Large intestine (tissue), 3 donors: ENCODE measurements around the gene SH3PXD2A. TPM values are rescaled to one million over a fixed set of nuclear protein-coding genes. Genes with fewer than 3 reads are reported as not detected.

Experiments
- DNase-seq, 2 donors: peaks; one replicate each; pipeline versions ENCODE4 v3.0.0 to v3.0.0-alpha.2; 2013
- H3K27ac ChIP-seq: one replicate; pipeline ENCODE4 v1.5.1; 2013; ENCODE audit warnings: low read length
- H3K27me3 ChIP-seq: 2 replicates; pipeline ENCODE4 v1.6.1; 2013; ENCODE audit warnings: low read length; ENCODE audit not compliant: control insufficient read depth, insufficient read depth
- H3K36me3 ChIP-seq: 2 replicates; pipeline ENCODE4 v1.6.1; 2013; ENCODE audit warnings: low read length; ENCODE audit not compliant: control insufficient read depth, insufficient read depth
- H3K4me1 ChIP-seq: one replicate; pipeline ENCODE4 v1.6.1; 2013; ENCODE audit warnings: low read length; ENCODE audit not compliant: control insufficient read depth, insufficient read depth
- H3K4me3 ChIP-seq: one replicate; pipeline ENCODE4 v1.5.1; 2013; ENCODE audit warnings: low read length
- H3K9me3 ChIP-seq: one replicate; pipeline ENCODE4 v1.6.1; 2013; ENCODE audit warnings: mild to moderate bottlenecking, low read depth, low read length, moderate library complexity; ENCODE audit not compliant: control insufficient read depth
- WGBS: methylation state at CpG from one replicate; pipeline ENCODE4 v1.1.5; 2013; ENCODE audit warnings: low lambda C conversion rate; ENCODE audit not compliant: insufficient coverage; 5-methylcytosine and 5-hydroxymethylcytosine counted together
- polyA plus RNA-seq: library from polyadenylated mRNA; unstranded; fragments of 120-200 nt; gene quantifications from one replicate; pipeline ENCODE4 v1.2.1, GENCODE V29; 2013

Gene SH3PXD2A
- polyA plus RNA-seq, 1 donor, result 32.0 TPM

- no CpG with 5 or more reads among the region's 18 CpGs for WGBS
- Histone ChIP-seq H3K9me3 (no peaks in the 10 kb centered on the region), H3K4me3 (no peak overlapping the region), H3K4me1 (peaks cover 52% of the 10 kb centered on the region), H3K27me3 (no peaks in the 10 kb centered on the region), H3K36me3 (peaks cover 36% of the 10 kb centered on the region), H3K27ac (no peak overlapping the region)
- no peak for DNase-seq
Measured at GRCh38 chr10:103648636-103649532, 206.5 kb downstream of the SH3PXD2A start.

- no peak overlapping the region for H3K27ac ChIP-seq
- no peak overlapping the region for H3K4me3 ChIP-seq
- H3K4me1 ChIP-seq, result peaks cover 46% of the 10 kb centered on the region
- H3K27me3 ChIP-seq, result no peaks in the 10 kb centered on the region
- no CpG with 5 or more reads among the region's 8 CpGs for WGBS
- no peak for DNase-seq
- no peaks in the 10 kb centered on the region for H3K9me3 ChIP-seq
- H3K36me3 ChIP-seq, result peaks cover 34% of the 10 kb centered on the region
Measured at GRCh38 chr10:103648251-103648635, 207.1 kb downstream of the SH3PXD2A start.

GRCh38 chr10:103646304-103646703 is 209.1 kb downstream of the SH3PXD2A start:
- no peaks in the 10 kb centered on the region for H3K27me3 ChIP-seq

GRCh38 chr10:103645141-103646054 is 210.0 kb downstream of the SH3PXD2A start:
- Histone ChIP-seq H3K27me3 (no peaks in the 10 kb centered on the region), H3K27ac (peak overlapping the region; percentile 60), H3K4me1 (peaks cover 31% of the 10 kb centered on the region), H3K36me3 (peaks cover 30% of the 10 kb centered on the region), H3K4me3 (no peak overlapping the region), H3K9me3 (no peaks in the 10 kb centered on the region)
- no CpG with 5 or more reads among the region's 12 CpGs for WGBS
- peak; percentile 77 to 83 for DNase-seq

More at GRCh38 chr10:103646304-103646703, 209.1 kb downstream of the SH3PXD2A start:
- H3K4me3 ChIP-seq, result no peak overlapping the region
- H3K36me3 ChIP-seq, result peaks cover 31% of the 10 kb centered on the region
- H3K9me3 ChIP-seq, result no peaks in the 10 kb centered on the region
- H3K4me1 ChIP-seq, result peaks cover 38% of the 10 kb centered on the region
- peak overlapping the region; percentile 29 for H3K27ac ChIP-seq
- WGBS, result no CpG with 5 or more reads among the region's 3 CpGs
- no peak for DNase-seq

GRCh38 chr10:103643381-103643780 is 212.0 kb downstream of the SH3PXD2A start:
- Histone ChIP-seq H3K9me3 (no peaks in the 10 kb centered on the region), H3K4me3 (no peak overlapping the region), H3K27me3 (no peaks in the 10 kb centered on the region), H3K36me3 (peaks cover 35% of the 10 kb centered on the region), H3K4me1 (peaks cover 31% of the 10 kb centered on the region), H3K27ac (no peak overlapping the region)
- 80% methylated on average over 1 of the region's 7 CpGs for WGBS
- DNase-seq, result no peak

GRCh38 chr10:103641326-103641725 is 214.1 kb downstream of the SH3PXD2A start:
- peaks cover 35% of the 10 kb centered on the region for H3K4me1 ChIP-seq
- WGBS, result no CpG with 5 or more reads among the region's 4 CpGs
- no peaks in the 10 kb centered on the region for H3K9me3 ChIP-seq

GRCh38 chr10:103640436-103641181 is 214.8 kb downstream of the SH3PXD2A start:
- no peak for DNase-seq
- Histone ChIP-seq H3K4me3 (no peak overlapping the region), H3K27ac (no peak overlapping the region), H3K36me3 (peaks cover 36% of the 10 kb centered on the region), H3K9me3 (no peaks in the 10 kb centered on the region), H3K4me1 (peaks cover 28% of the 10 kb centered on the region), H3K27me3 (no peaks in the 10 kb centered on the region)
- WGBS, result 80% methylated on average over 1 of the region's 11 CpGs

More at GRCh38 chr10:103641326-103641725, 214.1 kb downstream of the SH3PXD2A start:
- no peak for DNase-seq
- Histone ChIP-seq H3K27ac (no peak overlapping the region), H3K36me3 (peaks cover 36% of the 10 kb centered on the region), H3K4me3 (no peak overlapping the region), H3K27me3 (no peaks in the 10 kb centered on the region)

GRCh38 chr10:103638948-103639347 is 216.4 kb downstream of the SH3PXD2A start:
- no peak for DNase-seq
- peaks cover 46% of the 10 kb centered on the region for H3K36me3 ChIP-seq
- H3K4me1 ChIP-seq, result peaks cover 17% of the 10 kb centered on the region
- H3K4me3 ChIP-seq, result no peak overlapping the region
- no peak overlapping the region for H3K27ac ChIP-seq
- H3K27me3 ChIP-seq, result no peaks in the 10 kb centered on the region
- no CpG with 5 or more reads among the region's 8 CpGs for WGBS
- no peaks in the 10 kb centered on the region for H3K9me3 ChIP-seq

- DNase-seq, result peak in 1 of 2 donors; percentile 39
- Histone ChIP-seq H3K9me3 (no peaks in the 10 kb centered on the region), H3K27ac (no peak overlapping the region), H3K4me3 (no peak overlapping the region), H3K36me3 (peaks cover 48% of the 10 kb centered on the region), H3K4me1 (peaks cover 17% of the 10 kb centered on the region), H3K27me3 (no peaks in the 10 kb centered on the region)
- WGBS, result no CpG with 5 or more reads among the region's 19 CpGs
Measured at GRCh38 chr10:103637927-103638557, 217.3 kb downstream of the SH3PXD2A start.
